Caco-2 (cell line): Measurements from ENCODE around the gene CRYBG1. TPM values are rescaled to one million over a fixed set of nuclear protein-coding genes. Genes with fewer than 3 reads are reported as not detected.
A peak's percentile ranks its signal among the peaks of the same experiment; 100 is the strongest.

Experiments
- BruUV-seq: library from RNA; stranded (reverse); fragments of 400-500 nt; replicated peaks from 2 replicates; lab custom pipeline; 2021; lab: Mats Ljungman, UMichigan
- CTCF ChIA-PET: fragments of 300-600 bp; sonication (Branson Sonifier 250); formaldehyde crosslinking; loops from one replicate; lab custom pipeline; 2022; ENCODE audit warnings: antibody characterized with exemption; lab: Charles Lee
- POLR2A ChIA-PET: fragments of 300-600 bp; sonication (Branson Sonifier 250); formaldehyde crosslinking; loops from one replicate; lab custom pipeline; 2022; ENCODE audit warnings: antibody characterized with exemption; lab: Charles Lee
- DNase-seq, 2 experiments: peaks; one replicate each; pipeline versions ENCODE4 v3.0.0 to v3.0.0-alpha.2; 2020 to 2022
- H3K27me3 ChIP-seq: replicated peaks from 2 replicates; pipeline ENCODE4 v1.6.0; 2011; ENCODE audit warnings: low read length; ENCODE audit not compliant: control insufficient read depth, insufficient read depth
- H3K36me3 ChIP-seq: 2 replicates; pipeline ENCODE4 v1.5.1; 2011; ENCODE audit warnings: low read length; ENCODE audit not compliant: control insufficient read depth, insufficient read depth
- H3K4me1 ChIP-seq: fragments of 250-450 bp; sonication (Bioruptor Pico); 2 replicates; pipeline ENCODE4 v1.5.1; 2020; ENCODE audit warnings: mild to moderate bottlenecking
- H3K4me3 ChIP-seq: 2 replicates; pipeline ENCODE4 v1.5.1; 2011; ENCODE audit warnings: low read depth, mild to moderate bottlenecking, control low read depth, low read length
- H3K9me3 ChIP-seq: fragments of 250-450 bp; sonication (Bioruptor Pico); 2 replicates; pipeline ENCODE4 v1.5.1; 2020; ENCODE audit warnings: mild to moderate bottlenecking, moderate library complexity
- H3K27ac Mint-ChIP-seq: one replicate; pipeline ENCODE4 v1.8.0; 2022; ENCODE audit warnings: mixed read lengths; ENCODE audit not compliant: unreplicated experiment
- H3K27me3 Mint-ChIP-seq: one replicate; pipeline ENCODE4 v1.8.0; 2022; ENCODE audit warnings: mixed read lengths; ENCODE audit not compliant: insufficient read depth, unreplicated experiment
- H3K36me3 Mint-ChIP-seq: one replicate; pipeline ENCODE4 v1.8.0; 2022; ENCODE audit warnings: mild to moderate bottlenecking, mixed read lengths; ENCODE audit not compliant: insufficient read depth, unreplicated experiment
- H3K4me1 Mint-ChIP-seq: one replicate; pipeline ENCODE4 v1.8.0; 2022; ENCODE audit warnings: low read depth, mixed read lengths; ENCODE audit not compliant: unreplicated experiment
- H3K4me3 Mint-ChIP-seq: one replicate; pipeline ENCODE4 v1.8.0; 2022; ENCODE audit warnings: mild to moderate bottlenecking, moderate library complexity, mixed read lengths; ENCODE audit not compliant: unreplicated experiment
- H3K9me3 Mint-ChIP-seq: one replicate; pipeline ENCODE4 v1.8.0; 2022; ENCODE audit warnings: mixed read lengths; ENCODE audit not compliant: unreplicated experiment
- intact Hi-C: fragments of 100-400 bp; cut with micrococcal nuclease; formaldehyde crosslinking; loops from one replicate; pipeline ENCODE4 v1.10.0; 2022; ENCODE audit not compliant: unreplicated experiment
- total RNA-seq: library from RNA; stranded (reverse); gene quantifications from 2 replicates; pipeline ENCODE4 v1.2.3, GENCODE V29; 2022
- TF ChIP-seq, protein P1 (sequence below), 2 experiments: fragments of 200-600 bp in 1 of 2; IDR thresholded peaks; 1 replicate in 1 of 2; 2 replicates in 1 of 2; pipeline versions ENCODE4 v1.5.1 to v1.8.0; 2011 to 2022; ENCODE audit warnings: antibody characterized with exemption in 1 of 2, control low read depth in 1 of 2, inconsistent platforms in 1 of 2, low read depth in 1 of 2, low read length in 1 of 2, mild to moderate bottlenecking in 1 of 2, moderate library complexity in 1 of 2; ENCODE audit not compliant: insufficient read depth in 1 of 2, severe bottlenecking in 1 of 2, unreplicated experiment in 1 of 2

CRYBG1 gene
- total RNA-seq, 1 experiment from 2014 or later: 13.2 TPM

DNA sequence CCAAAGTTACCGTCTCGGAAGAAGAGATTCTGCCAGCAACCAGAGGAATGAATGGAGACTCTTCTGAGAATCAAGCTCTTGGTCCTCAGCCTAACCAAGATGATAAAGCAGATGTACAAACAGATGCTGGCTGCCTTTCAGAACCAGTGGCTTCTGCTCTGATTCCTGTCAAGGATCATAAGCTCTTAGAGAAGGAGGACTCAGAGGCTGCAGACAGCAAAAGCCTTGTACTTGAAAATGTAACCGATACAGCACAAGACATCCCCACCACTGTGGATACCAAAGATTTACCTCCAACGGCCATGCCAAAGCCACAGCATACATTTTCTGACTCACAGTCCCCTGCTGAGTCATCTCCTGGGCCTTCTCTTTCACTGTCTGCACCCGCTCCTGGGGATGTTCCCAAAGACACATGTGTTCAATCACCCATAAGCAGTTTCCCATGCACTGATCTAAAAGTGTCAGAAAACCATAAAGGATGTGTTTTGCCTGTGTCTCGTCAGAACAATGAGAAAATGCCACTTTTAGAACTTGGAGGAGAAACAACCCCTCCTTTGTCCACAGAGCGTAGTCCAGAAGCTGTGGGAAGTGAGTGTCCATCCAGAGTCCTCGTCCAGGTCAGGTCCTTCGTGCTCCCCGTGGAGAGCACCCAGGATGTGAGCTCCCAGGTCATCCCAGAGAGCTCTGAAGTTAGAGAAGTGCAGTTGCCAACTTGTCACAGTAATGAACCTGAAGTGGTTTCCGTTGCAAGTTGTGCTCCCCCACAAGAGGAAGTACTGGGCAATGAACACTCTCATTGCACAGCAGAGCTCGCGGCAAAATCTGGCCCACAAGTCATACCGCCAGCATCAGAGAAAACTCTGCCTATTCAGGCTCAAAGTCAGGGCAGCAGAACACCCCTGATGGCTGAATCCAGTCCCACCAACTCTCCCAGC is 159.2 kb downstream of the CRYBG1 start:
- Mint-ChIP-seq H3K9me3 (no peaks in the 10 kb centered on the region), H3K4me1 (no peaks in the 10 kb centered on the region), H3K27me3 (no peaks in the 10 kb centered on the region), H3K36me3 (no peaks in the 10 kb centered on the region), H3K27ac (no peak overlapping the region), H3K4me3 (no peak overlapping the region)
- TF ChIP-seq, protein P1, sequence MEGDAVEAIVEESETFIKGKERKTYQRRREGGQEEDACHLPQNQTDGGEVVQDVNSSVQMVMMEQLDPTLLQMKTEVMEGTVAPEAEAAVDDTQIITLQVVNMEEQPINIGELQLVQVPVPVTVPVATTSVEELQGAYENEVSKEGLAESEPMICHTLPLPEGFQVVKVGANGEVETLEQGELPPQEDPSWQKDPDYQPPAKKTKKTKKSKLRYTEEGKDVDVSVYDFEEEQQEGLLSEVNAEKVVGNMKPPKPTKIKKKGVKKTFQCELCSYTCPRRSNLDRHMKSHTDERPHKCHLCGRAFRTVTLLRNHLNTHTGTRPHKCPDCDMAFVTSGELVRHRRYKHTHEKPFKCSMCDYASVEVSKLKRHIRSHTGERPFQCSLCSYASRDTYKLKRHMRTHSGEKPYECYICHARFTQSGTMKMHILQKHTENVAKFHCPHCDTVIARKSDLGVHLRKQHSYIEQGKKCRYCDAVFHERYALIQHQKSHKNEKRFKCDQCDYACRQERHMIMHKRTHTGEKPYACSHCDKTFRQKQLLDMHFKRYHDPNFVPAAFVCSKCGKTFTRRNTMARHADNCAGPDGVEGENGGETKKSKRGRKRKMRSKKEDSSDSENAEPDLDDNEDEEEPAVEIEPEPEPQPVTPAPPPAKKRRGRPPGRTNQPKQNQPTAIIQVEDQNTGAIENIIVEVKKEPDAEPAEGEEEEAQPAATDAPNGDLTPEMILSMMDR (IDR thresholded peaks at IDR 0.05; ENCODE audit: insufficient read depth in 1 of 2, low read depth in 1 of 2, low read length in 1 of 2, severe bottlenecking in 1 of 2, unreplicated experiment in 1 of 2): no peak
- POLR2A ChIA-PET: no interaction called here
- H3K4me3 ChIP-seq: no peak overlapping the region
- H3K9me3 ChIP-seq: no peaks in the 10 kb centered on the region
- intact Hi-C loops: no loop called here
- no peaks in the 10 kb centered on the region; the same call in 1 of the 2 replicates for H3K36me3 ChIP-seq
- no peaks in the 10 kb centered on the region for H3K27me3 ChIP-seq
- BruUV-seq: no TSS peak
- H3K4me1 ChIP-seq: no peaks in the 10 kb centered on the region
- CTCF ChIA-PET: no interaction called here
- DNase-seq: no peak

DNA sequence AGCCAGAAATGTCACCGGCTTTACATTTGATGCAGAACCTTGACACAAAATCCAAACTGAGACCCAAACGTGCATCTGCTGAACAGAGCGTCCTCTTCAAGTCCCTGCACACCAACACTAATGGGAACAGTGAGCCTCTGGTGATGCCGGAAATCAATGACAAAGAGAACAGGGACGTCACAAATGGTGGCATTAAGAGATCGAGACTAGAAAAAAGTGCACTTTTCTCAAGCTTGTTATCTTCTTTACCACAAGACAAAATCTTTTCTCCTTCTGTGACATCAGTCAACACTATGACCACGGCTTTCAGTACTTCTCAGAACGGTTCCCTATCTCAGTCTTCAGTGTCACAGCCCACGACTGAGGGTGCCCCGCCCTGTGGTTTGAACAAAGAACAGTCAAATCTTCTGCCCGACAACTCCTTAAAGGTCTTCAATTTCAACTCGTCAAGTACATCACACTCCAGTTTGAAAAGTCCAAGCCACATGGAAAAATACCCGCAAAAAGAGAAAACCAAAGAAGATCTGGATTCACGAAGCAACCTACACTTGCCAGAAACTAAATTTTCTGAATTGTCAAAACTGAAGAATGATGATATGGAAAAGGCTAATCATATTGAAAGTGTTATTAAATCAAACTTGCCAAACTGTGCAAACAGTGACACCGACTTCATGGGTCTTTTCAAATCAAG is 160.3 kb downstream of the CRYBG1 start:
- Mint-ChIP-seq H3K27ac (no peak overlapping the region), H3K4me1 (no peaks in the 10 kb centered on the region), H3K9me3 (no peaks in the 10 kb centered on the region), H3K4me3 (no peak overlapping the region), H3K27me3 (no peaks in the 10 kb centered on the region), H3K36me3 (no peaks in the 10 kb centered on the region)
- CTCF ChIA-PET: no interaction called here
- intact Hi-C loops: no loop called here
- no peaks in the 10 kb centered on the region; the same call in 1 of the 2 replicates for H3K36me3 ChIP-seq
- no peaks in the 10 kb centered on the region for H3K4me1 ChIP-seq
- no peak for DNase-seq
- TF ChIP-seq, protein P1 (IDR thresholded peaks at IDR 0.05; ENCODE audit: insufficient read depth in 1 of 2, low read depth in 1 of 2, low read length in 1 of 2, severe bottlenecking in 1 of 2, unreplicated experiment in 1 of 2): no peak
- POLR2A ChIA-PET: no interaction called here
- H3K4me3 ChIP-seq: no peak overlapping the region
- H3K27me3 ChIP-seq: no peaks in the 10 kb centered on the region
- H3K9me3 ChIP-seq: no peaks in the 10 kb centered on the region
- BruUV-seq: TSS peak; percentile 12

DNA sequence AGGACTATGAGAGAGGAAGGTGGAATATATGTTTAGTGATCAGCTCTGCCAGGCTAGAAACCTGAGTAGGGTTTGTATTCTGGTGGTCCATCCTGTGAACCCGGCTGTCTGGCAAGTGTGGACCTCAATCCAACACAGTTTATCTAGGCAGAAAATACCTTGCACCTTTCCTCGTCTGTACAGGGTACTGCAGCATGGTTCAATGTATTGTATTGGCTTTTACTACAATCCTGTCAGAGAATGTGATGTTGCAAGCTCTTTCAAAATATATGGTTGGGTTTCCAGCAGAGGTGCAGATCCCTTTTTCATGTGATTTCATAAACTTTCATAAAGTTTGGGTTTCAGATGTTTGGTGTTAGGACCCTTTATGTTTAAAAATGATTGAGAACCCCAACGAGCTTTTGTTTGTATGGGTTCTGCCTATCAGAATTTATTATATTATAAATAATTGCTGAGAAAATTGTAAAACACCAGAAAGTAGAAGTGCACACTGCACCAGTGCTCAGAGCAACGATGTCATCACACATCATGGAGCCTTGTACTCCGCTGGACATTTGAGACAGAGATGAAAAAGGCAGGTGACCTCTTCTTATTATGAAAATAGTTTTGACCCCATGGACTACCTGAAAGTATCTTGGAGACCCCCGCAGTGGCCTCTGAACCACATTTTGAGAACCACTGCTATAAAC is 162.2 kb downstream of the CRYBG1 start:
- DNase-seq: no peak
- H3K36me3 Mint-ChIP-seq: no peaks in the 10 kb centered on the region
- BruUV-seq: no TSS peak
- ChIA-PET CTCF (no interaction called here), POLR2A (no interaction called here)
- TF ChIP-seq, protein P1 (IDR thresholded peaks at IDR 0.05; ENCODE audit: insufficient read depth in 1 of 2, low read depth in 1 of 2, low read length in 1 of 2, severe bottlenecking in 1 of 2, unreplicated experiment in 1 of 2): no peak
- Histone ChIP-seq H3K4me3 (no peak overlapping the region), H3K27me3 (no peaks in the 10 kb centered on the region), H3K9me3 (no peaks in the 10 kb centered on the region), H3K4me1 (no peaks in the 10 kb centered on the region), H3K36me3 (no peaks in the 10 kb centered on the region)
- no peaks in the 10 kb centered on the region for H3K4me1 Mint-ChIP-seq
- no peaks in the 10 kb centered on the region for H3K9me3 Mint-ChIP-seq
- no peak overlapping the region for H3K27ac Mint-ChIP-seq
- no peak overlapping the region for H3K4me3 Mint-ChIP-seq
- H3K27me3 Mint-ChIP-seq: no peaks in the 10 kb centered on the region
- intact Hi-C loops: no loop called here
